HepG2 (cell line): Measurements from ENCODE around the gene MX2. TPM values are rescaled to one million over a fixed set of nuclear protein-coding genes. Genes with fewer than 3 reads are reported as not detected.

Experiments
- CBFB ChIP-seq: sonication (generic); formaldehyde crosslinking; IDR thresholded peaks from 2 replicates; pipeline ENCODE4 v1.4.0; 2020; ENCODE audit warnings: missing genetic modification reagents
- HNRNPLL ChIP-seq: fragments of 200-400 bp; formaldehyde crosslinking; IDR thresholded peaks from 2 replicates; pipeline ENCODE4 v1.6.1; 2017; ENCODE audit warnings: mild to moderate bottlenecking, low read depth, low read length; ENCODE audit not compliant: poor library complexity, severe bottlenecking
- HOMEZ ChIP-seq: IDR thresholded peaks from 2 replicates; pipeline ENCODE4 v1.6.1; 2016; ENCODE audit warnings: low read depth
- HOXA9 ChIP-seq: sonication (generic); formaldehyde crosslinking; IDR thresholded peaks from 2 replicates; pipeline ENCODE4 v1.8.1; 2022; ENCODE audit warnings: missing genetic modification reagents, mild to moderate bottlenecking, moderate library complexity, borderline replicate concordance
- KLF15 ChIP-seq: sonication (generic); formaldehyde crosslinking; IDR thresholded peaks from 2 replicates; pipeline ENCODE4 v1.8.1; 2023; ENCODE audit warnings: borderline replicate concordance, mild to moderate bottlenecking, inconsistent platforms, missing genetic modification reagents, mixed read lengths
- MED8 ChIP-seq: sonication (generic); formaldehyde crosslinking; IDR thresholded peaks from 2 replicates; pipeline ENCODE4 v1.8.1; 2023; ENCODE audit warnings: mild to moderate bottlenecking, missing genetic modification reagents; ENCODE audit not compliant: insufficient replicate concordance
- MNT ChIP-seq: fragments of 450-650 bp; IDR thresholded peaks from 2 replicates; pipeline ENCODE4 v1.6.1; 2016
- NR2F2 ChIP-seq: IDR thresholded peaks from 2 replicates; pipeline ENCODE4 v1.6.1; 2012; ENCODE audit warnings: low read depth, inconsistent platforms, borderline replicate concordance
- SMYD3 ChIP-seq: sonication (generic); formaldehyde crosslinking; IDR thresholded peaks from 2 replicates; pipeline ENCODE4 v1.8.1; 2023; ENCODE audit warnings: mild to moderate bottlenecking, missing genetic modification reagents
- ZBTB4 ChIP-seq: sonication (generic); formaldehyde crosslinking; IDR thresholded peaks from 2 replicates; pipeline ENCODE4 v1.4.0; 2020; ENCODE audit warnings: missing genetic modification reagents, mild to moderate bottlenecking, borderline replicate concordance
- ZC3H13 ChIP-seq: sonication (generic); formaldehyde crosslinking; IDR thresholded peaks from 2 replicates; pipeline ENCODE4 v1.8.1; 2023; ENCODE audit warnings: mild to moderate bottlenecking, missing genetic modification reagents, moderate library complexity
- ZMAT5 ChIP-seq: sonication (generic); formaldehyde crosslinking; IDR thresholded peaks from 2 replicates; pipeline ENCODE4 v1.5.0; 2020; ENCODE audit warnings: mild to moderate bottlenecking, low read depth, missing genetic modification reagents, borderline replicate concordance
- ZNF138 ChIP-seq: sonication (generic); formaldehyde crosslinking; IDR thresholded peaks from 2 replicates; pipeline ENCODE4 v1.5.0; 2020; ENCODE audit warnings: mild to moderate bottlenecking, low read depth, missing genetic modification reagents
- ZNF264 ChIP-seq: sonication (generic); formaldehyde crosslinking; IDR thresholded peaks from 2 replicates; pipeline ENCODE4 v1.4.0; 2020; ENCODE audit warnings: missing genetic modification reagents
- ZNF317 ChIP-seq: sonication (generic); formaldehyde crosslinking; IDR thresholded peaks from 2 replicates; pipeline ENCODE4 v1.5.0; 2020; ENCODE audit warnings: mild to moderate bottlenecking, missing genetic modification reagents
- ZNF333 ChIP-seq: sonication (generic); formaldehyde crosslinking; IDR thresholded peaks from 2 replicates; pipeline ENCODE4 v1.4.0; 2020; ENCODE audit warnings: mild to moderate bottlenecking, missing genetic modification reagents, borderline replicate concordance
- ZNF350 ChIP-seq: sonication (generic); formaldehyde crosslinking; IDR thresholded peaks from 2 replicates; pipeline ENCODE4 v1.4.0; 2020; ENCODE audit warnings: mild to moderate bottlenecking, low read depth, missing genetic modification reagents, borderline replicate concordance
- ZNF414 ChIP-seq: sonication (generic); formaldehyde crosslinking; IDR thresholded peaks from 2 replicates; pipeline ENCODE4 v1.5.0; 2020; ENCODE audit warnings: missing genetic modification reagents
- ZNF552 ChIP-seq: sonication (generic); formaldehyde crosslinking; IDR thresholded peaks from 2 replicates; pipeline ENCODE4 v1.9.0; 2022; ENCODE audit warnings: missing genetic modification reagents, mild to moderate bottlenecking, borderline replicate concordance
- ZSCAN12 ChIP-seq: sonication (generic); formaldehyde crosslinking; IDR thresholded peaks from 2 replicates; pipeline ENCODE4 v1.9.0; 2021; ENCODE audit warnings: mild to moderate bottlenecking, missing genetic modification reagents
- ZSCAN29 ChIP-seq: sonication (generic); formaldehyde crosslinking; conservative IDR thresholded peaks from 2 replicates; pipeline ENCODE4 v1.4.0; 2020; ENCODE audit warnings: mild to moderate bottlenecking, missing genetic modification reagents
- polyA plus RNA-seq, 8 experiments: library from polyadenylated mRNA; depleted of rRNA in 3 of 8; stranded (reverse) in 7 of 8; unstranded in 1 of 8; fragments of >200 nt; fragmentation: Illumina TruSeq in 4 of 8; extraction: Trizol in 4 of 8; gene quantifications; 2 replicates each; pipeline versions ENCODE4 v1.2.1 to v1.2.3, GENCODE V29; 2011 to 2016; ENCODE audit warnings: low read depth in 4 of 8, missing spikeins in 1 of 8, mixed read lengths in 1 of 8; ENCODE audit not compliant: insufficient read depth in 1 of 8
- total RNA-seq, 5 experiments: library from RNA; depleted of rRNA; stranded (reverse); fragments of >200 nt; fragmentation: Illumina TruSeq; extraction: Trizol; gene quantifications; 2 replicates each; pipeline ENCODE4 v1.2.3, GENCODE V29; 2016; ENCODE audit warnings: low read depth in 1 of 5

MX2 gene
- total and polyA plus RNA-seq, 2 of the 13 experiments (the other 11 are each of a cell fraction or from before 2014, with no cell fraction given): 24.0 to 35.7 TPM

- TF ChIP-seq ZNF138 (CRISPR knock-in tag) (no peak), ZSCAN12 (no peak), HOMEZ (no peak), ZC3H13 (CRISPR knock-in tag) (peak; percentile 86), HOXA9 (CRISPR knock-in tag) (no peak), ZNF333 (CRISPR knock-in tag) (peak; percentile 31; the same call in 1 of the 2 replicates), ZNF317 (CRISPR knock-in tag) (peak; percentile 76), ZSCAN29 (CRISPR knock-in tag) (no peak; the same call in 1 of the 2 replicates), SMYD3 (CRISPR knock-in tag) (0 out of 2 replicates have a peak, but pooled peaks have one; percentile 91), ZNF264 (CRISPR knock-in tag) (peak; percentile 79), ZNF414 (CRISPR knock-in tag) (0 out of 2 replicates have a peak, but pooled peaks have one; percentile 50), MNT (peak; percentile 20; the same call in 1 of the 2 replicates), CBFB (CRISPR knock-in tag) (peak; percentile 85), NR2F2 (peak; percentile 93), ZNF350 (peak; percentile 78; the same call in 1 of the 2 replicates), HNRNPLL (no peak), ZMAT5 (CRISPR knock-in tag) (no peak), ZNF552 (0 out of 2 replicates have a peak, but pooled peaks have one; percentile 29), KLF15 (no peak), MED8 (CRISPR knock-in tag) (peak; percentile 85), ZBTB4 (CRISPR knock-in tag) (no peak)
Observed at GRCh38 chr21:41322496-41323382, 39.1 kb upstream of the MX2 start (continued).
